LoVo (cell line): ENCODE measurements around the gene EFR3B.
"Not testable (repeated sequence)": the region's sequence is repeated elsewhere in the genome, so short reads cannot be mapped to it uniquely, and the experiment has no call there.

ENCODE experiments used
- DNase-seq: peaks from one replicate; pipeline ENCODE4 v3.0.0-alpha.2; 2016; ENCODE audit warnings: low spot score

The EFR3B gene

DNA sequence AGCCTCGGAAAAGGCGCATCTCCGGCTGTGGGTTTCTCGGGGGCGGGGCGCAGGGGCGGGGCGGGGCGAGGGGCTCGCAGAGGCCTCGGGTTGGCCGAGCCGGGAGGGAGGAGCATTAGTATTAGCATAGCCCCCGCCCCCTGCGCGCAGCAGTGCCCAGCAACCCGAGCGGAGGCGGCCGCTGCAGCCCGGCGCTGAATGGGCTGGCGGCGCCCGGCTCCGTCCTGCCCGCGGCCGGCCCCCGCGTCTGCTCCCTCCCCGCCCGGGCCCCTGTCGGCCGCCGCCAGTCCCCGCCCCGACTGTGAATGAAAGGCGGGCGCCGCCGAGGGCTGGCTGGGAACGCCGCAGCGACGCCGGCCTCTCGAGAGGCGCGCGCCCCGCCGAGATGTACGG, at the start of gene EFR3B:
TSS of gene EFR3B (plus strand) at position 149 of the 393 bp plus-strand sequence. CDS start at position 386, 237 bp downstream.
- peak; percentile 95 for DNase-seq

DNA sequence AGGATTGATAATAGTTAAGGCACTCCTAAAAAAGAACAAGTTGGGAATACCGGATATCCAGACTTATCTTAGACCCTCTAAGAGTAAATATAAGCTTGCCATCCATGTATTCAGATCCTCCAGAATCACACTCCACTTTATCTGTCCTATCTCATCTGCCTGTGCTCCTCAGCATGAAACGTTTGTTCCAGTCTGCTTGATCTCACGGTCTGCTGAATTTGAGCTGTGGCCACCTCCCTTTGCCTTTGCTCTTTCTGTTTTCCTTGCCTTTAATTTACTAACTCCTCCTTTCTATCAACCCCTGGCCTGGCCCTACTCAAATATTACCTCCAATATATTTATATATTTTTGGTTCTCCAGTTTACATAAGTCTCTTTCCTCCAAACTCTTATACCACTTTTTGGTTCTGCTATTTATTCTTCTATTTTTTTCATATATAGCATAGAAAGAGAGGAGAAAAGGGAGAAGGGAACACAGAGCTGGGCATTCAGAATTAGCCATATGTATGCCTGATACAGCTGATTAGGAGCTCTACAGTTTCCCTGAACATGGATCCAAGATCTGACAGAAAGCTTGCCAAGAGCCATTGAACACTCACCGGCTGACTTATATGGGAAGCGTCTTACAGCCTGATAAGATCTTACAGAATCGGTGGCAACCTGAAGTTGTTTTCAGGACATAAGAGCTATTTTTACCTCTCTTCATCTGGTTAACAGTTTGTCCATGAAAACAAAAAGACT, 48.3 kb upstream of the EFR3B start:
- no peak for DNase-seq

DNA sequence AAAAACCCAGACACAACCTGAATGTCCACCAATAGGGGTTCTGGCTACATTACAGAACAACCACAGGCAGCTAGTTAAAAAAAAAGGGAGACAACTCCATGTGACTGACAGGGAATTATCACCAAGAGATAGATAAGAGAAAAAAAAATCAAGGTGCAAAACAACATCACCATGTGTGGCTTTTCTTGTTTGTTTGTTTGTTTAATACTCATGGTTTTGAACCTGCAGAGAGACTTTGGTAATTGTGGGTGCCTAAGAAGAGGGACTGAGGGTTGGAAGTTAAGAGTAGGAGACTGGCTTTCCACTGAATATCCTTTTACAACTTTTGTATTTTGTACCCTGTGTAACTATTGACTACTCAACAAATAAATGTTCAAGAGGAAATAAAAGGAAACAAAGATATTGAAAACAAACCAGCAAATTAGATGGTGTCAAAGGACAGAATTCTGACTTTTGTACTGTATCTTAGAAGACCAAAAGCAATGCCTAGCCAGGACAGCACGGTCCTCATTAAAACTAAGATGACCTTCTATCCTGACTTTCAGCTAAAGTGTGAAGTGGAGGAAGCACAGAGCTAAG, 47.6 kb upstream of the EFR3B start:
- no peak for DNase-seq

DNA sequence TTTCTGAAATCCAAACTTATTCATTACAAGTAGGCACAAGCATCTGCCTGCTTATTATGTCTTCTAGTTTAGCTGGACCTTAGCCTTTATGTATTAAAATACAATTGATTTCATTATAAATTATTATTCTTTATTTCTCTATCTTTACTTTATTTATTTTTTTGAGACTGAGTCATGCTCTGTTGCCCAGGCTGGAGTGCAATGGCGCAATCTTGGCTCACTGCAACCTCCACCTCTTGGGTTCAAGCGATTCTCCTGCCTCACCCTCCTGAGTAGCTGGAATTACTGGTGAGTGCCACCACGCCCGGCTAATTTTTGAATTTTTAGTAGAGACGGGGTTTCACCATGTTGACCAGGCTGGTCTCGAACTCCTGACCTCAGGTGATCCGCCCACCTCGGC, 42.8 kb upstream of the EFR3B start:
- DNase-seq, result not testable (repeated sequence)

GRCh38 chr2:25000036-25000435, 41.8 kb upstream of the EFR3B start:
- DNase-seq, result no peak

DNA sequence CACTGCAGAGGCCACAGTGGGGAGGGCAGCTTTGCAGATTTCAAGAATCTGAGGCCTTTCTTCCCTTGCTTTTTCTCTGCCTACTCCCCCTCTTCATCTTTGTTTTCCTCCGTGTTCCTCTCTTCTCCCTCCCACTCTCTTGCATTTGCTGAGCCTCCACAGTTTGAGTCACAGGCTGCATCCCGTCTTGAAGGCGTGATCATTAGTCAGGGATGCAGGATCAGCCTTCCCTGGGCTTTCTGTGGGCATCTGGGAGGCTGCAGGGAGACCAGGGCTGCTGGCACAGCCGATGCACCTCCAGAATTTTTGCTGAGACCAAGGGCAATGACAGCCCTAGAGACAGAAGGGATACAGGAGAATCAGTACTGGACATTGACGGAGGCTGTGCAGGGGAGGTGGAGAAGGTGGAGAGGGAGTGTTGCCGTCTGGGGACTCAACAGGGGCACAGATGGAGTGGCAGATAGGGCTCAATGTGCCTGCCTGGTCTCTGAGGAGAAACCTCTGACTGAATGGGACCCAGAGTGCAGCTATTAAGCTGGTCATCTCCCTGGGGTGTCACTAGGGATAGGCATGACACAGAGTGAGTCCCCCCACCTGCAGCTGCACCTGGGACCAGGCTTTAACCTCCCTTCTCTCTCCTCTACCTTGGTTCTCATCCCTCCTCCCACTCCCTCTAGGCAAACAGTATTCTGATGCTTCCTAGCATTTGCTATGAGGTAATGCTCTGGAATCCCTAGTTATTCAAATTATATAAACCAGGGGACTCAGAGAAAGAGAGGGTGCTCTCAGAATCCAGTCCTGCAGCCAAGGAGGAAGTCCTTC, 41.2 kb upstream of the EFR3B start:
- no peak for DNase-seq

DNA sequence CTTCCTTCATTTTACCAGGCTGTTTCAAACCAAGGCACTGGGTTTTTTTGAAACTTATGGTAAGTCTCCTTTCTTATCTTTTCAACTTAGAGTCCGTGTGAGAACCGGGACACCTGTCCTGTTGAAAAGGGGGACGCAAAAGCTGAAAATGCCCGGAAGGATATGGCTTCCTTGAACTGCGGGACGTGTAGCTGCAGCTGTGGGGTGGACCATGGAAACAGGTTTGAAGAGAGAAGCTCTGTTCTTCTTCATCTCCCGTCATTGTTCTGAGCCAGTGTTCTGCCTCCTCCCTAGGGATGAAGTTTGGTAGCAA, 40.6 kb upstream of the EFR3B start:
- DNase-seq, result no peak

DNA sequence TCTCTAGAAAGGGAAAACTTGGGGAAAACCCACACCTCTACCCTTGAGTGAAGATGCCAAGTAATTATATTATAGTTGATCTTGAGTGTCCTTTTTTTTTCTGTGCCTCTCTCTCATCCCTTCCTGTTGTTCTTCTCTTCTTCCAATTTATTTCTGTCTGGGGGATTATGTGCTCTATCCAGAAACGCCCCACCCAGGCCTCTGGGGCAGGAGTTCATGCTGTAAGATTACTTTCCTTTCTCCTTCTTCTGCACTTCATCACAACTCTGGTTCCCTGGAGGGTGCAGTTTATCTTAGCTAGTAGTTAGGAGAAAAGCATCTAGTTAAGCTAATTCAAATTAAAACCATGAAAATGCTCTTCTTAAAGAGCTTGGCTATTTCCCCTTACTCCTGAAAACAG, 39.8 kb upstream of the EFR3B start:
- DNase-seq, result no peak

DNA sequence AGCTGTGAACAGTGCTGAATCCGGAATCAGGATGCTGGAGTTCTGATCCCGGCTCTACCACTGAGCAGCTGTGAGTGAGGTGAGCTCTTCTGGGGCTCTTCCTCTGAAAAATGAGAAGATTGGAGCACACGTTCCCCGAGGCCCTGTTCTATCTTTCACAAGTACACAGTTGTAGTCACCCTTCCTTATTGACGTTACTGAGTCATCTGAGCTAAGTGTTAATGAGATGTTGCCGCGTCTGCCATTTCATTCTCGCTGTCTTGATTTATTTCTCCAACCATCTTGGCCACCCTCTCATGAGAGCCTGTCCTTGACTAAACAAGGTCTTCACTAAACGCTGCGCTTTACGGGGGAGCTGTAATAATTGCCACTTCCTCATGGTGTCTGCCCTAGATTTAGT, 31.9 kb upstream of the EFR3B start:
- DNase-seq, result no peak

DNA sequence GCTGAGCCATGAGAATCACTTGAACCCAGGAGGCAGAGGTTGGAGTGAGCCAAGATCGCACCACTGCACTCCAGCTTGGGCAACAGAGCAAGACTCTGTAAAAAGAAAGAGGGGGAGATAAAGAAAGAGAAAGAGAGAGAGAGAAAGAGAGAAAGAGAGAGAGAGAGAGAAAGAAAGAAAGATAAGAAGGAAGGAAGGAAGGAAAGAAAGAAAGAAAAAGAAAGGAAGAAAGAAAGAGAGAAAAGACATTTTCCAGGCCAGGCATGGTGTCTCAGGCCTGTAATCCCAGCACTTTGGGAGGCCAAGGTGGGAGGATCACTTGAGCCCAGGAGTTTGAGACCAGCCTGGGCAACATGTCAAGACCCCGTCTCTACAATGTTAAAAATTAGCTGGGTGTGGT, 30.5 kb upstream of the EFR3B start:
- DNase-seq, result not testable (repeated sequence)

- no peak for DNase-seq
Observed at GRCh38 chr2:25014631-25015030, 27.2 kb upstream of the EFR3B start.

GRCh38 chr2:25018681-25019080, 23.2 kb upstream of the EFR3B start:
- DNase-seq, result peak; percentile 34

DNA sequence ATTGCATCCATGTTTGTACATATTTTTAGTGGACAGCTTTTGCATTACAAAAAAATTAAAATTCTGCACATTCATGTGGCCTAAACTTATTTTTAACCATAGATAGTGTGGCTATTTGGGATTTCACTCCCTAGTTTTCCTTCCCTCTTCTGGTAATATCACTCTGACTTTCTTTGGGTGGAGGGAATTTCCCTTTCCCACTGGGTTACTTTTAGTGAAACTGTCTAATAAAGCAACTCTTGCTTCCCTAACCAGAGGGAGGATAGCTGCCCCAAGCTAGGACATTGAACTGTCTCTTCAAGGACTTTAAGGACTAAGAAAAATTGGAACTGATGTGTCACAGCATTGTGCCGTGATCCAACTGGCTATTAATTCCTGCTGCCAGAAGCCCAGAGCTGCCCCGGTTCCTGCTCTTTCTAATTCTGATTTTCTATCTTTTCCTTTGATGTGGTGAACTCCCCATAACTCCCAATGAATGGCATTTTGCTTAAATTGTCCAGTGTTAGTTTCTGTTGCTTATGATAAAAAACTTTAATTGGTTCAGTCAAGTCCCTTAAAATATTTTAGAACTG, 20.0 kb upstream of the EFR3B start:
- no peak for DNase-seq

GRCh38 chr2:25023333-25023732, 18.5 kb upstream of the EFR3B start:
- no peak for DNase-seq

GRCh38 chr2:25025229-25026007, 16.5 kb upstream of the EFR3B start:
- no peak for DNase-seq

GRCh38 chr2:25026008-25026530, 15.8 kb upstream of the EFR3B start:
- no peak for DNase-seq

DNA sequence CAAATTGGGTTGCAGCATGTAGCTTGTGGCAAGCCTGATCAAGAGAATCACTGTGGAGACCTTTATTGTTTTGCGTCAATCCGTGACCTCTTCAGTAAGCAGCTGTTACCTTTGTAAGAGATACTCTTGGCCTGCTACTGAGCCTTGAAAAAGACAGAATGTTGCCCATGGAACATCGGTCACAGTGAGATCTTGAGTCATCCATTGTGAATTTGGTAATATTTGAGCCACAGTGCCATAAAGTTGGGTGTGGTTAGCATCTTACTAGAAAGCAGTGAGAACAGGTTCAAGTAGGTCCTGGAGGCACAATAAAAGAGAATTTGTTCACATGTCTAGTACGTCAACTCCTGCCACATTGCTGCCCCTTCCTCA, 12.7 kb upstream of the EFR3B start:
- DNase-seq, result peak; percentile 54

GRCh38 chr2:25030702-25031101, 11.2 kb upstream of the EFR3B start:
- no peak for DNase-seq

GRCh38 chr2:25032094-25032493, 9.8 kb upstream of the EFR3B start:
- no peak for DNase-seq

- DNase-seq, result no peak
Observed at GRCh38 chr2:25032901-25033300, 9.0 kb upstream of the EFR3B start.

GRCh38 chr2:25034081-25034480, 7.8 kb upstream of the EFR3B start:
- DNase-seq, result no peak
